Stimulated activated CD8-positive, alpha-beta memory T cell treated with anti-CD3 and anti-CD28 coated beads, Interleukin-15, amount 100 ng/mL, for 1 hour (primary cell): ENCODE measurements around the gene TEAD3.

Experiments used
- DNase-seq: peaks from one replicate; pipeline ENCODE4 v3.0.0-alpha.2; 2020; ENCODE audit warnings: low read depth

Gene TEAD3

GRCh38 chr6:35512740-35513139 is 15.9 kb upstream of the TEAD3 start, which contains the start of gene TULP1:
TSS of gene TULP1 (minus strand) at chr6:35512896. CDS start at chr6:35512858, 38 bp downstream.
- DNase-seq = no peak

GRCh38 chr6:35512006-35512405 is 15.1 kb upstream of the TEAD3 start:
- no peak for DNase-seq

- no peak for DNase-seq
These were observed 14.7 kb upstream of the TEAD3 start for GRCh38 chr6:35511562-35511941.

- DNase-seq = no peak
These were observed 14.2 kb upstream of the TEAD3 start for GRCh38 chr6:35510916-35511561.

GRCh38 chr6:35508542-35508941 is 11.7 kb upstream of the TEAD3 start:
- DNase-seq = no peak

- DNase-seq = no peak
These were observed 11.1 kb upstream of the TEAD3 start for GRCh38 chr6:35508027-35508426.

GRCh38 chr6:35507221-35507620 is 10.3 kb upstream of the TEAD3 start:
- DNase-seq = no peak

GRCh38 chr6:35506536-35506935 is 9.7 kb upstream of the TEAD3 start:
- DNase-seq = no peak

- no peak for DNase-seq
These were observed 9.1 kb upstream of the TEAD3 start for GRCh38 chr6:35505999-35506412.

- DNase-seq = no peak
These were observed 6.7 kb upstream of the TEAD3 start for GRCh38 chr6:35503534-35503933.

GRCh38 chr6:35501784-35502183 is 4.9 kb upstream of the TEAD3 start:
- DNase-seq = no peak

- DNase-seq = no peak
These were observed 3.9 kb upstream of the TEAD3 start for GRCh38 chr6:35500782-35501181.

GRCh38 chr6:35499372-35499771 is 2.5 kb upstream of the TEAD3 start:
- no peak for DNase-seq

GRCh38 chr6:35498422-35499067 is 1.7 kb upstream of the TEAD3 start:
- no peak for DNase-seq

GRCh38 chr6:35497571-35498421 is 917 bp upstream of the TEAD3 start:
- DNase-seq = no peak

- DNase-seq = no peak
These were observed 641 bp downstream of the TEAD3 start for GRCh38 chr6:35496036-35496840.

GRCh38 chr6:35495258-35496035 is 1.4 kb downstream of the TEAD3 start:
- no peak for DNase-seq

GRCh38 chr6:35494161-35494563 is 2.7 kb downstream of the TEAD3 start:
- no peak for DNase-seq

GRCh38 chr6:35493307-35493983 is 3.4 kb downstream of the TEAD3 start:
- DNase-seq = no peak

- no peak for DNase-seq
These were observed 4.0 kb downstream of the TEAD3 start for GRCh38 chr6:35492974-35493284.
